Activated B cell treated with CpG ODN at 0.5 μM for 24 hours (primary cell): Measurements from ENCODE around the gene OR2T1. TPM values are rescaled to one million over a fixed set of nuclear protein-coding genes. Genes with fewer than 3 reads are reported as not detected.
"Not testable (repeated sequence)": the region's sequence is repeated elsewhere in the genome, so short reads cannot be mapped to it uniquely, and the experiment has no call there.

Experiments
- ATAC-seq: fragments of 200-7000 bp; cut with Tn5 transposase; one replicate; pipeline ENCODE4 v1.10.0; 2021; ENCODE audit warnings: low read depth, mild to moderate bottlenecking, moderate library complexity
- CTCF ChIA-PET: fragments of 350-600 bp; sonication (Branson Sonifier 250); formaldehyde crosslinking; loops from one replicate; lab custom pipeline; 2021; ENCODE audit warnings: antibody characterized with exemption; lab: Charles Lee
- POLR2A ChIA-PET: fragments of 350-600 bp; sonication (Branson Sonifier 250); formaldehyde crosslinking; loops from one replicate; lab custom pipeline; 2021; ENCODE audit warnings: antibody characterized with exemption; lab: Charles Lee
- DNase-seq: peaks from one replicate; pipeline ENCODE4 v3.0.0; 2022
- H3K27ac Mint-ChIP-seq: one replicate; pipeline ENCODE4 v1.8.0; 2020; ENCODE audit warnings: mixed read lengths
- H3K27me3 Mint-ChIP-seq: one replicate; pipeline ENCODE4 v1.8.0; 2021; ENCODE audit warnings: mixed read lengths
- H3K36me3 Mint-ChIP-seq: one replicate; pipeline ENCODE4 v1.8.0; 2021; ENCODE audit warnings: low read depth, mixed read lengths
- H3K4me1 Mint-ChIP-seq: one replicate; pipeline ENCODE4 v1.8.0; 2021; ENCODE audit warnings: mixed read lengths
- H3K4me3 Mint-ChIP-seq: one replicate; pipeline ENCODE4 v1.8.0; 2020; ENCODE audit warnings: mild to moderate bottlenecking, mixed read lengths
- H3K9me3 Mint-ChIP-seq: one replicate; pipeline ENCODE4 v1.8.0; 2020; ENCODE audit warnings: mixed read lengths
- intact Hi-C: fragments of 100-400 bp; cut with micrococcal nuclease; formaldehyde crosslinking; loops from one replicate; pipeline ENCODE4 v1.15.1; 2024
- total RNA-seq: library from RNA; stranded (reverse); gene quantifications from 2 replicates; pipeline ENCODE4 v1.2.3, GENCODE V29; 2022

The OR2T1 gene
- total RNA-seq, 1 donor from 2014 or later = not detected

DNA sequence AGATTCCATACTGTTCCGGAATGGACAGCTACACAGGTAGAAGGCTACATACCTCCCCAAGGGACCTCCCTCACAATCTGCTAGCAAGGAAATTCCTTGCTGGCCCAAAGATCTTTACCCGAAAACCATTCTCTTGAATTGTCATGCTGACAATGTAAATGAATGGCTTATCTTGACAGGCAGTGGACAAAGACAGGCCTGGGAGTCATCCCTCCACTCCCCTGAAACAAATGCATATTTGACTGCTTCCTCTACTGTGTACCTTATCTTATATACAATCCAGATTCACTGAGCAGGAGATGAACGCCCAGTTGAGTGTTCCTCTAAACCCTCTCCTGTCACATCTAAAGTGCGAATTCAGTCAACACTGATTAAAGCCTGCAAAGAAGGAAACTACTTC is 41.8 kb downstream of the OR2T1 start:
- H3K9me3 Mint-ChIP-seq, ATAC-seq, H3K27me3 Mint-ChIP-seq, DNase-seq, H3K36me3 Mint-ChIP-seq, POLR2A ChIA-PET, intact Hi-C loops, CTCF ChIA-PET, H3K4me3 Mint-ChIP-seq: not testable (repeated sequence)
- H3K27ac Mint-ChIP-seq = peak overlapping the region; percentile 35
- peaks cover 34% of the 10 kb centered on the region for H3K4me1 Mint-ChIP-seq

DNA sequence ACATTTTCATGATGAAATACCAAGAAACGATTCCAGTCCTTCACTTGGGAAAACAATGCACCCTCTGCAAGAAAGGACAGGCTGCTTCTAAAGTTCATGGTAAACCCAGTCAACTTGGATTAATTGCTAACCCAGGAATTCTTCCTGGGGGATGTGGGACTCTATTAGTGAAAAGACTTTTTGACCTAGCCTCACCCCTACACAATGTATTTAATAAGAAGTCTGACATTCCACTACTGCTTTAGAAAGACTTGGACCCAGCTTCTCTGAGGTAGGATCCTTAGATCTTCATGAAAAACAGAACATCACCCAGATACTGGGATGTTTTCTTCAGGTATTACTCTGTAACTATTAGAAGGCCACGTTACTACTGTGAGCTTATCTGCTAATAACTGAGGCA is 42.6 kb downstream of the OR2T1 start, which contains the start of gene OR2T2:
Gene OR2T2 (plus strand): TSS at position 239 of the 400 bp plus-strand sequence. CDS start 7,161 bp downstream, outside the sequence.
- CTCF ChIA-PET, H3K9me3 Mint-ChIP-seq, intact Hi-C loops, POLR2A ChIA-PET, H3K27me3 Mint-ChIP-seq, ATAC-seq, H3K36me3 Mint-ChIP-seq, DNase-seq: not testable (repeated sequence)
- Mint-ChIP-seq H3K27ac (peak within 1 kb of the TSS; percentile 73), H3K4me3 (peak within 1 kb of the TSS; percentile 4), H3K4me1 (peaks cover 40% of the 10 kb centered on the region)

GRCh38 chr1:248448409-248449074 is 45.7 kb downstream of the OR2T1 start:
- H3K9me3 Mint-ChIP-seq, H3K27me3 Mint-ChIP-seq, CTCF ChIA-PET, H3K27ac Mint-ChIP-seq, H3K4me3 Mint-ChIP-seq, POLR2A ChIA-PET, intact Hi-C loops, H3K36me3 Mint-ChIP-seq, DNase-seq: not testable (repeated sequence)
- ATAC-seq = peak; percentile 85
- H3K4me1 Mint-ChIP-seq = peaks cover 42% of the 10 kb centered on the region

- Mint-ChIP-seq H3K27ac (peak overlapping the region; percentile 86), H3K4me3 (peak overlapping the region; percentile 62), H3K4me1 (peaks cover 33% of the 10 kb centered on the region)
- POLR2A ChIA-PET, ATAC-seq, DNase-seq, intact Hi-C loops, H3K9me3 Mint-ChIP-seq, CTCF ChIA-PET, H3K36me3 Mint-ChIP-seq, H3K27me3 Mint-ChIP-seq: not testable (repeated sequence)
Observed at GRCh38 chr1:248449821-248450465, 47.1 kb downstream of the OR2T1 start.

GRCh38 chr1:248450466-248451145 is 47.8 kb downstream of the OR2T1 start:
- POLR2A ChIA-PET, H3K36me3 Mint-ChIP-seq, H3K9me3 Mint-ChIP-seq, H3K27me3 Mint-ChIP-seq, CTCF ChIA-PET, intact Hi-C loops, DNase-seq: not testable (repeated sequence)
- Mint-ChIP-seq H3K4me1 (peaks cover 27% of the 10 kb centered on the region), H3K27ac (peak overlapping the region; percentile 86), H3K4me3 (peak overlapping the region; percentile 62)
- peak; percentile 14 for ATAC-seq

DNA sequence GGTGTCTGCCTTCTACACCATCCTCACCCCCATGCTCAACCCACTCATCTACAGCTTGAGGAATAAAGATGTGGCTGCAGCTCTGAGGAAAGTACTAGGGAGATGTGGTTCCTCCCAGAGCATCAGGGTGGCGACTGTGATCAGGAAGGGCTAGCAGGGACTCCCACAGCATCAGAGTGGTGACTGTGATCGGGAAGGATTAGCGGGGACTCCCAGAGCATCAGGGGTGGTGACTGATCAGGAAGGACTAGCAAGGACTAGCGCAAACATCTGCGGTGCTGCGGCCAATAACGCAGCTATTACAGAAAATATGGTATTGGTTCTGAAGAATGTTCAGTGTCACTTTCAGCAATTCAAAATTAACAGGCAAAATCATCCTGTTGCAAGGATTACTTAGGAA is 50.8 kb downstream of the OR2T1 start:
- H3K9me3 Mint-ChIP-seq, H3K27me3 Mint-ChIP-seq, H3K4me1 Mint-ChIP-seq, ATAC-seq, H3K27ac Mint-ChIP-seq, POLR2A ChIA-PET, intact Hi-C loops, CTCF ChIA-PET, H3K36me3 Mint-ChIP-seq, DNase-seq, H3K4me3 Mint-ChIP-seq: not testable (repeated sequence)

DNA sequence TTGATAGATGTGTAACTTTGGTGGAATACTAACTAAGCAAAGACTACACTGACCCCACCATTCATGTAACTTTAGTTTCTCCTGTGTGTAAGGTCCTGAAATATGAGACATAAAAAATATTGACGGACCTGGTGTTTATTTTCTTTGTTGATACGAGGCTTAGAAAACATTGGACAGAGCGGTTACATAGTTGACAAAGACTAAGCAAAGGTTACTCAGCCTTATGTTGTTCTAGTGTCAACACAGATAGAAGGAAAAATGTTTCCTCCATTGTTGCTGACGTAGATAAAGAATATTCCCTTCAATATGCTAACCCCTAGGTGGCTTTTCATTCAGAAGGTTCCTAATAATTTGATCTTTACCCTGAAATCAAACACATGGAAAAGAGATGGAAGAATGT is 52.2 kb downstream of the OR2T1 start:
- intact Hi-C loops = loop anchor here (5.0 kb wide), 1 partner anchor 177 kb away; no protein-coding TSS in a partner anchor
- POLR2A ChIA-PET = not testable (repeated sequence)

DNA sequence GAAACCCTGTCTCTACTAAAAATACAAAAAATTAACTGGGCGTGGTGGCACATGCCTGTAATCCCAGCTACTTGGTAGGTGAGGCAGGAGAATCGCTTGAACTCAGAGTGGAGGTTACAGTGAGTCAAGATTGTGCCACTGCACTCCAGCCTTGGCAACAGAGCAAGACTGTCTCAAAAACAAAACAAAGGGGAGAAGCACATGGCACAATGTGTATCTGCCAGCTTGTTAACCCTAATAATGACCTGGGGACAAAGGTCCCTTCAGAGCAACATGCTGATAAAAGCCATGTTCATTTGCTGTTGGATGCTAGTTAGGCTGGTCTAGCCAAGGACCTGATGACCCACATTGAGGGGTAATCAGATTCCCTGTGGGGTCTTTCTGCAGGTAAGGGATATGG is 53.8 kb downstream of the OR2T1 start:
- DNase-seq, H3K4me3 Mint-ChIP-seq, H3K36me3 Mint-ChIP-seq, H3K27ac Mint-ChIP-seq, ATAC-seq, H3K27me3 Mint-ChIP-seq, H3K9me3 Mint-ChIP-seq, CTCF ChIA-PET, H3K4me1 Mint-ChIP-seq, POLR2A ChIA-PET: not testable (repeated sequence)
- intact Hi-C loops = loop anchor here (5.0 kb wide), 1 partner anchor 176 kb away; no protein-coding TSS in a partner anchor

More for the DNA sequence above, 52.2 kb downstream of the OR2T1 start:
- ATAC-seq, H3K4me3 Mint-ChIP-seq, H3K27me3 Mint-ChIP-seq, H3K36me3 Mint-ChIP-seq, DNase-seq, H3K4me1 Mint-ChIP-seq, H3K27ac Mint-ChIP-seq, H3K9me3 Mint-ChIP-seq, CTCF ChIA-PET: not testable (repeated sequence)

Other genes starting within 250 kb of the OR2T1 start
- not detected in 2 replicates for gene OR2M2, start 228.2 kb upstream of the OR2T1 start, total RNA-seq
- gene OR2M3, start 205.8 kb upstream of the OR2T1 start, total RNA-seq = not detected in 2 replicates
- gene OR2M4, start 171.6 kb upstream of the OR2T1 start, total RNA-seq = not detected in 2 replicates
- gene OR2T33, start 125.1 kb upstream of the OR2T1 start, total RNA-seq = not detected in 2 replicates
- not detected in 2 replicates for gene OR2T12, start 99.6 kb upstream of the OR2T1 start, total RNA-seq
- gene OR2M7, start 78.5 kb upstream of the OR2T1 start, total RNA-seq = not detected in 2 replicates
- not detected in 2 replicates for gene OR14C36, start 54.3 kb upstream of the OR2T1 start, total RNA-seq
- not detected in 2 replicates for gene OR2T4, start 41.4 kb upstream of the OR2T1 start, total RNA-seq
- gene OR2T6, start 27.3 kb upstream of the OR2T1 start, total RNA-seq = not detected in 2 replicates
- gene OR2T2, start 42.6 kb downstream of the OR2T1 start, total RNA-seq = 3.2 and 4.1 TPM in 2 replicates
- gene OR2T3, start 70.3 kb downstream of the OR2T1 start, total RNA-seq = 1.00 and 1.5 TPM in 2 replicates
- gene OR2T5, start 85.5 kb downstream of the OR2T1 start, total RNA-seq = not detected in 2 replicates
- 0.59 and 1.00 TPM in 2 replicates for gene OR2G6, start 105.0 kb downstream of the OR2T1 start, total RNA-seq
- gene OR2T29, start 159.7 kb downstream of the OR2T1 start, total RNA-seq = 2.0 and 2.1 TPM in 2 replicates
- 0.54 and 0.80 TPM in 2 replicates for gene OR2T34, start 171.7 kb downstream of the OR2T1 start, total RNA-seq
- gene OR2T10, start 194.7 kb downstream of the OR2T1 start, total RNA-seq = 1.4 and 3.1 TPM in 2 replicates
- gene OR2T11, start 232.0 kb downstream of the OR2T1 start, total RNA-seq = 1.7 and 4.3 TPM in 2 replicates
- gene OR2T35, start 242.2 kb downstream of the OR2T1 start, total RNA-seq = 0.29 and 1.6 TPM in 2 replicates